DOHH2 (cell line): ENCODE measurements around the gene NUP98.

Experiments
- H3F3A ChIP-seq: fragments of 200-600 bp; sonication (generic), shearing (Covaris generic); 2 replicates; pipeline ENCODE4 v1.6.0; 2016; ENCODE audit warnings: antibody characterized with exemption, mild to moderate bottlenecking; ENCODE audit not compliant: control insufficient read depth, insufficient read depth
- H3K27ac ChIP-seq: fragments of 200-600 bp; sonication (generic); 2 replicates; pipeline ENCODE4 v1.5.1; 2014; ENCODE audit warnings: low read depth, mild to moderate bottlenecking, low read length, moderate library complexity
- H3K27me3 ChIP-seq: fragments of 200-600 bp; sonication (generic); 2 replicates; pipeline ENCODE4 v1.6.1; 2014; ENCODE audit warnings: mild to moderate bottlenecking, low read length, mixed read lengths; ENCODE audit not compliant: control insufficient read depth
- H3K36me3 ChIP-seq: fragments of 200-600 bp; sonication (generic); 2 replicates; pipeline ENCODE4 v1.6.1; 2014; ENCODE audit warnings: mild to moderate bottlenecking, low read length, moderate library complexity, mixed read lengths; ENCODE audit not compliant: control insufficient read depth
- H3K4me1 ChIP-seq: fragments of 200-600 bp; sonication (generic); 2 replicates; pipeline ENCODE4 v1.6.1; 2014; ENCODE audit warnings: mild to moderate bottlenecking, low read length, mixed read lengths; ENCODE audit not compliant: control insufficient read depth
- H3K4me2 ChIP-seq: fragments of 200-600 bp; sonication (generic); 2 replicates; pipeline ENCODE4 v1.6.0; 2014; ENCODE audit warnings: mild to moderate bottlenecking, low read length, moderate library complexity
- H3K4me3 ChIP-seq: fragments of 200-600 bp; sonication (generic); 2 replicates; pipeline ENCODE4 v1.5.1; 2014; ENCODE audit warnings: mild to moderate bottlenecking, low read length, mixed read lengths
- H3K79me2 ChIP-seq: fragments of 200-600 bp; sonication (generic); 2 replicates; pipeline ENCODE4 v1.6.1; 2014; ENCODE audit warnings: mild to moderate bottlenecking, low read length, mixed read lengths; ENCODE audit not compliant: control insufficient read depth
- H3K9me2 ChIP-seq: fragments of 200-600 bp; sonication (generic); replicated peaks from 2 replicates; pipeline ENCODE4 v1.6.1; 2014; ENCODE audit warnings: mild to moderate bottlenecking, low read length, mixed read lengths; ENCODE audit not compliant: control insufficient read depth
- H3K9me3 ChIP-seq: fragments of 200-600 bp; sonication (generic); 2 replicates; pipeline ENCODE4 v1.6.1; 2014; ENCODE audit warnings: antibody characterized with exemption, low read length, mixed read lengths; ENCODE audit not compliant: control insufficient read depth, insufficient read depth
- H4K20me1 ChIP-seq: fragments of 200-600 bp; sonication (generic); 2 replicates; pipeline ENCODE4 v1.6.0; 2014; ENCODE audit warnings: low read depth, mild to moderate bottlenecking, antibody characterized with exemption, low read length, moderate library complexity; ENCODE audit not compliant: control insufficient read depth, insufficient read depth
- EZH2phosphoT487 ChIP-seq: fragments of 200-600 bp; sonication (generic); IDR thresholded peaks from 2 replicates; pipeline ENCODE4 v1.6.1; 2017; ENCODE audit warnings: borderline replicate concordance, mild to moderate bottlenecking, antibody characterized with exemption, low read length, moderate library complexity, mixed read lengths
- TF ChIP-seq, protein P1 (sequence below): fragments of 200-600 bp; sonication (generic); IDR thresholded peaks from one replicate; pipeline ENCODE4 v1.5.1; 2014; ENCODE audit warnings: antibody characterized with exemption, mild to moderate bottlenecking, low read depth, low read length; ENCODE audit not compliant: poor library complexity, severe bottlenecking

NUP98 gene

DNA sequence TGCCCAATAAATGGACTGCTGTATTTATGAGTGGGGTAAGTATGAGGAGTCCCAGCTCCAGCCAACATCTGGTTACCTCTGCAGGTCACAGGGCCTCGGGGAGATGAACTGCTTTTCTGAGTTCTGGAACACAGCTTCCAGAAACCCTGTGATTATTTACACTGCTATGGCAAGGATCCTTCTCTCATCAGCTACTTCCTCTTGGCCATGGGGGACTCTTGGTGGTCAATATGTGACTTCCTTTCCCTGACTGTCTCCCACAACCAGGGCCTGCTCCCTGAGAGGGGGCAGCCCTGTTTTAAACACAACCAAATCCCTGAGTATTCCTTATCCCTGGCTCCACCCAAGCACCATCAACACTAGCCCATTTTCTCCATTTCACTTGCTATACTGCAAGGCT is 33.4 kb upstream of the NUP98 start:
- TF ChIP-seq, protein P1, sequence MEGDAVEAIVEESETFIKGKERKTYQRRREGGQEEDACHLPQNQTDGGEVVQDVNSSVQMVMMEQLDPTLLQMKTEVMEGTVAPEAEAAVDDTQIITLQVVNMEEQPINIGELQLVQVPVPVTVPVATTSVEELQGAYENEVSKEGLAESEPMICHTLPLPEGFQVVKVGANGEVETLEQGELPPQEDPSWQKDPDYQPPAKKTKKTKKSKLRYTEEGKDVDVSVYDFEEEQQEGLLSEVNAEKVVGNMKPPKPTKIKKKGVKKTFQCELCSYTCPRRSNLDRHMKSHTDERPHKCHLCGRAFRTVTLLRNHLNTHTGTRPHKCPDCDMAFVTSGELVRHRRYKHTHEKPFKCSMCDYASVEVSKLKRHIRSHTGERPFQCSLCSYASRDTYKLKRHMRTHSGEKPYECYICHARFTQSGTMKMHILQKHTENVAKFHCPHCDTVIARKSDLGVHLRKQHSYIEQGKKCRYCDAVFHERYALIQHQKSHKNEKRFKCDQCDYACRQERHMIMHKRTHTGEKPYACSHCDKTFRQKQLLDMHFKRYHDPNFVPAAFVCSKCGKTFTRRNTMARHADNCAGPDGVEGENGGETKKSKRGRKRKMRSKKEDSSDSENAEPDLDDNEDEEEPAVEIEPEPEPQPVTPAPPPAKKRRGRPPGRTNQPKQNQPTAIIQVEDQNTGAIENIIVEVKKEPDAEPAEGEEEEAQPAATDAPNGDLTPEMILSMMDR: no peak
- TF ChIP-seq EZH2phosphoT487: no peak
- Histone ChIP-seq H3K4me2 (no peak overlapping the region), H3F3A (no peaks in the 10 kb centered on the region), H4K20me1 (peaks cover 25% of the 10 kb centered on the region; the same call in 1 of the 2 replicates), H3K4me3 (no peak overlapping the region), H3K9me2 (no peaks in the 10 kb centered on the region), H3K4me1 (peaks cover 17% of the 10 kb centered on the region), H3K79me2 (peaks cover 58% of the 10 kb centered on the region), H3K27ac (no peak overlapping the region), H3K27me3 (no peaks in the 10 kb centered on the region), H3K9me3 (no peaks in the 10 kb centered on the region), H3K36me3 (peaks cover 71% of the 10 kb centered on the region)

DNA sequence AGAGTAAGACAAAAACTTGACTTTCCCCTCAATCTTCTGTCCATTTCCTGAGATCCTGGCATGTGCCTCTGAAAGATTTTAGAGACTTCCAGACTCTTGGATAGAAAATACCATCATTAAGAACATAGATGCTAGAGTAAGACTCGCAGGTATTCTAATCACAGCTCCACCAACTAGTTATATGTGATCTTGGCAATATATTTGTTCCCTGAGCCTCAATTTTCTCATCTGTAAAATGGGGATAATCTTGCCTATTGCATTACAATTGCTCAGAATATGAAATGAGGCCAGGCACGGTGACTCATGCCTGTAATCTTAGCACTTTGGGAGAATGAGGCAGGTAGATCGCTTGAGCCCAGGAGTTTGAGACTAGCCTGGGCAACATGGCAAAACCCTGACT is 32.7 kb upstream of the NUP98 start:
- H3K9me2 ChIP-seq: no peaks in the 10 kb centered on the region
- peaks cover 51% of the 10 kb centered on the region for H3K79me2 ChIP-seq
- H3K36me3 ChIP-seq: peaks cover 71% of the 10 kb centered on the region
- peaks cover 11% of the 10 kb centered on the region for H3K4me1 ChIP-seq
- H3F3A ChIP-seq: no peaks in the 10 kb centered on the region
- H3K4me3 ChIP-seq: no peak overlapping the region
- H3K27ac ChIP-seq: no peak overlapping the region
- H3K4me2 ChIP-seq: no peak overlapping the region
- no peaks in the 10 kb centered on the region for H3K27me3 ChIP-seq
- H3K9me3 ChIP-seq: no peaks in the 10 kb centered on the region
- H4K20me1 ChIP-seq: peaks cover 19% of the 10 kb centered on the region; the same call in 1 of the 2 replicates
- TF ChIP-seq EZH2phosphoT487: no peak
- TF ChIP-seq, protein P1: no peak

DNA sequence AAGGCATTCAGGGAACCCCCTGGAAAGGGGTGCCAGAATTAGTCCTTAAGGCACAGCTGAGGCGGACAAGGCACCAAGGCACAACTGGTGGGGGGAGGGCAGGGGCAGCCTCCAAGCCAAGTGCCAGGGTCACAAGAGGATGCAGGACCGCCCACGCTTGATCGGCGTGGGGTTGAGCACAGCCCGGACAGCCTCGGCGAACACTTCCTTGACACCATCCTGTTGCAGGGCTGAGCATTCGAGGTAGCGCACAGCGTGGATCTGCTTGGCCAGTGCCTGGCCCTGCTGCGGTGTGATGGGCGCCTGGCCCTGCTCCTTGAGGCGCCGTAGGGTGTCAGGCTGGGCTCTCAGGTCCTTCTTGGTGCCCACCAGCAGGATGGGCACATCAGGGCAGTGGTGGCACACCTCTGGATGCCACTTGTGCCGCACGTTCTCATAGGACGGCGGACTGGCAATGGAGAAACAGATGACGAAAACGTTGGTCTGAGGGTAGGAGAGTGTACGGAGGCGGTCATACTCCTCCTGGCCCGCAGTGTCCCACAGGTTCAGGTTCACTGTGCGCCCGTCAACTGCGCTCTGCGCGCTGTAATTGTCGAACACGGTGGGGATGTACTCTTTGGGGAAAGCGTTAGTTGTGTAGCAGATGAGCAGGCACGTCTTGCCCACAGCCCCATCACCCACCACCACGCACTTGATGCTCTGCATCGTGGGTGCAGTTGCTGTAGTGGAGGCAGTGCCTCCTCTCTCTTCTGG is 30.3 kb upstream of the NUP98 start:
- Histone ChIP-seq H3F3A (no peaks in the 10 kb centered on the region), H3K79me2 (peaks cover 27% of the 10 kb centered on the region), H3K27me3 (no peaks in the 10 kb centered on the region), H3K27ac (no peak overlapping the region), H3K4me2 (no peak overlapping the region), H3K4me1 (no peaks in the 10 kb centered on the region), H4K20me1 (0 out of 2 replicates have a peak, but pooled peaks cover 8% of the 10 kb centered on the region), H3K9me3 (no peaks in the 10 kb centered on the region), H3K4me3 (no peak overlapping the region), H3K36me3 (peaks cover 57% of the 10 kb centered on the region), H3K9me2 (no peaks in the 10 kb centered on the region)
- TF ChIP-seq, protein P1: no peak
- no peak for TF ChIP-seq EZH2phosphoT487
